GM12864 (cell line): ENCODE results near the gene AARS2.

Experiments
- DNase-seq: peaks from one replicate; pipeline ENCODE4 v3.0.0-alpha.2; 2011; ENCODE audit warnings: low read depth
- H3K4me3 ChIP-seq: 2 replicates; pipeline ENCODE4 v1.5.1; 2011; ENCODE audit warnings: mild to moderate bottlenecking, low read depth, low read length, control low read depth
- TF ChIP-seq, protein P1 (sequence below): IDR thresholded peaks from 2 replicates; pipeline ENCODE4 v1.5.1; 2011; ENCODE audit warnings: low read depth, mild to moderate bottlenecking, moderate library complexity, low read length, control low read depth, inconsistent platforms; ENCODE audit errors: missing control alignments

Gene AARS2

DNA sequence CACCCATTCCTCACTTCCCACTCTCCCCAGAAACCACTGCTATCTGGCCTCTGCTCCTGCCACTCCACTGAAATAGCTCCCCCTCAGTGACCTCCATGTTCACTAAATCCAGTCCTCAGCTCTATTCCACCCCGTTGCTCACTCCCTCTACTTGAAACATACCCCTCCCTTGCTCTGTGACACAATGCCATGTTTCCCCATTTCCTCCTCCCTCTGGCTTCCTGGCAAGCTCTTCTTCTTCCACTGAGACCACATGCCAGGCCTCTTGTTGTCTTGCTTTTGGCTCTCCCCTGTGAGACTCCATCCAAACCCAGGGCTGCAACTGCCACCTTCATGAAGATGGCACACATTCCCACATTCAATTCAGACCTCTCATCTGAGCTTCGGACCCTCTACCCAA lies 29.0 kb downstream of the AARS2 start:
- DNase-seq = no peak
- TF ChIP-seq, protein P1, sequence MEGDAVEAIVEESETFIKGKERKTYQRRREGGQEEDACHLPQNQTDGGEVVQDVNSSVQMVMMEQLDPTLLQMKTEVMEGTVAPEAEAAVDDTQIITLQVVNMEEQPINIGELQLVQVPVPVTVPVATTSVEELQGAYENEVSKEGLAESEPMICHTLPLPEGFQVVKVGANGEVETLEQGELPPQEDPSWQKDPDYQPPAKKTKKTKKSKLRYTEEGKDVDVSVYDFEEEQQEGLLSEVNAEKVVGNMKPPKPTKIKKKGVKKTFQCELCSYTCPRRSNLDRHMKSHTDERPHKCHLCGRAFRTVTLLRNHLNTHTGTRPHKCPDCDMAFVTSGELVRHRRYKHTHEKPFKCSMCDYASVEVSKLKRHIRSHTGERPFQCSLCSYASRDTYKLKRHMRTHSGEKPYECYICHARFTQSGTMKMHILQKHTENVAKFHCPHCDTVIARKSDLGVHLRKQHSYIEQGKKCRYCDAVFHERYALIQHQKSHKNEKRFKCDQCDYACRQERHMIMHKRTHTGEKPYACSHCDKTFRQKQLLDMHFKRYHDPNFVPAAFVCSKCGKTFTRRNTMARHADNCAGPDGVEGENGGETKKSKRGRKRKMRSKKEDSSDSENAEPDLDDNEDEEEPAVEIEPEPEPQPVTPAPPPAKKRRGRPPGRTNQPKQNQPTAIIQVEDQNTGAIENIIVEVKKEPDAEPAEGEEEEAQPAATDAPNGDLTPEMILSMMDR = no peak
- no peak overlapping the region for H3K4me3 ChIP-seq

DNA sequence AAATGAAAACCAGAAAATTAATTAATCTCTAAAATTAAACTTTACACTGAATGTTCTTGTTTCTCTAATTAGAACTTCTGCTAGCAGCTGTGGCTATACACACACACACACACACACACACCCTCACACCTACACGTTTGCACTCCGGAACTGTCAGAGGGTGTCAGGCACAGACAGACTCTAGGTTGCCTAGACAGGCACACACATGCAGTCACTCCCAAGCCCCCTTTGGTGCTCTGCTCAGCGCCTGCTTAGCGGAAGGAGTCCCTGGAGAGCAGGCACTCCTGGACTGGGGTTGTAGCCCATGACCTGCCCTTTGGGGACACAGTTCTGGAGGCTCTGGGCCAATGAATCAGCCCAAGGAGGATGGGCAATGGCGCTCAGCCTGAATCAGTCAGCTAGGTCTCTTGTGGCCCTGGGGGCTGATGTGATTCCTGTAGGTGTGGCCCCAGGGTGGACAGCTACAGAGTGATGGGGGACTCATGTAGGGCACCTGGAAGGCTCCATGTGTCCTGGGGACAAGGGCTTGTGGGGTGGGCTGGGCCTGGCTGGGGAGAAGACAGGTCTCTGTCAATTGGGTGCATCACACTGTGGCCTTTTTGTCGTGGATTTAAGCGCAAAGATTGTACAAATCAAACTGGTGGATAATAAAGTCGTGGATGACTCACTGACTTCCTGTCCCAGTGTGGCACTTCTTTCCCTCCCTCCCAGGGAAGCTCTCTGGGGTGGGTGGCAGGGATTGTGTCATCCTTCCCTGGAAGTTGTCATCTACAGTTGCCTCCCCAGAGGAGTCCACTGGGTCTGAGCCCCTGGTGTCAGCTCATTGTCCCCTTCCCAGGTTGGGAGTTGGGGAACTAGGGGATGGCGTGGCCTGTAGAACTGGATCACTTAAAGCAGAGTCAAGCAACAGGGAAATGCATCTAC lies 34.1 kb downstream of the AARS2 start:
- TF ChIP-seq, protein P1 = no peak
- no peak overlapping the region for H3K4me3 ChIP-seq
- DNase-seq = no peak

DNA sequence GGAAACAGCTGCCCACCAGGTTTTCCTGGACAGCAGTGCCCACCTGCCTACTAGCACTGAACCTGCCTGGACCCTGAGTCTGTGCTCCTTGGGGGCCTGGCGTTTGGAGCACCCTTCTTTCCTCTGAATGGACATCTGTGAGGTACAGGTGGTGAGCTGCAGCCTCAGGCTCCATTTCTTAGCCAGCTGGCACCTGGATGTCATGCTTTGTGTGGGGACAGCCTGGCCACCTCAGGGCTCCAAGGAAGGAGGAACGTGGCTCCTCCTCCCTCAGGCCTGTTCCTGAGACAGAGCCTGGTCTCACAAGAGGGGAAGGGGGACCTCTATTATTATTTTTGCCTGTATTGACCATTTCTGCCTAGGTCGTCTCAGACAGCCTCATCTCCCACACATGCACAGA lies 34.8 kb downstream of the AARS2 start:
- TF ChIP-seq, protein P1 = no peak

DNA sequence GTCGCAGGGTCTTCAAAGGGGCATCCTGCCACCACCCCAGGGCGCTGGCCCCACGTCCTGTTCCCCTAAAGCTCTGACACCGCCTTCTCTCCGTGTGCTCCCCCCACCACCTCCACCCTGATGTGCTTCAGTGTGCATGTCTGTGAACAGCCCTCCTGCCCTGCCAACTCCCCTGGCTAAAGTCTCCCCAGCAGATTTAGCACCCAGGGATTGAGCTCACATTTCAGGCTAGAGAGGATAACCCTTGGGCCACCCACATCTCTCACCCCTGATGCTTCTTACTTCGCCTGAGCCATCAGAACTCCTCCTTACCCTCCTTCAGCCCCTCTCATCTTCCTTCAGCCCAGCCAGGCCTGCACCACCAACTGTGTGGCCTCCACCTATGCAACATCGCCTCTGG lies 35.4 kb downstream of the AARS2 start:
- no peak for DNase-seq
- TF ChIP-seq, protein P1 = no peak

More for the DNA sequence above, 34.8 kb downstream of the AARS2 start:
- no peak overlapping the region for H3K4me3 ChIP-seq
- DNase-seq = no peak

DNA sequence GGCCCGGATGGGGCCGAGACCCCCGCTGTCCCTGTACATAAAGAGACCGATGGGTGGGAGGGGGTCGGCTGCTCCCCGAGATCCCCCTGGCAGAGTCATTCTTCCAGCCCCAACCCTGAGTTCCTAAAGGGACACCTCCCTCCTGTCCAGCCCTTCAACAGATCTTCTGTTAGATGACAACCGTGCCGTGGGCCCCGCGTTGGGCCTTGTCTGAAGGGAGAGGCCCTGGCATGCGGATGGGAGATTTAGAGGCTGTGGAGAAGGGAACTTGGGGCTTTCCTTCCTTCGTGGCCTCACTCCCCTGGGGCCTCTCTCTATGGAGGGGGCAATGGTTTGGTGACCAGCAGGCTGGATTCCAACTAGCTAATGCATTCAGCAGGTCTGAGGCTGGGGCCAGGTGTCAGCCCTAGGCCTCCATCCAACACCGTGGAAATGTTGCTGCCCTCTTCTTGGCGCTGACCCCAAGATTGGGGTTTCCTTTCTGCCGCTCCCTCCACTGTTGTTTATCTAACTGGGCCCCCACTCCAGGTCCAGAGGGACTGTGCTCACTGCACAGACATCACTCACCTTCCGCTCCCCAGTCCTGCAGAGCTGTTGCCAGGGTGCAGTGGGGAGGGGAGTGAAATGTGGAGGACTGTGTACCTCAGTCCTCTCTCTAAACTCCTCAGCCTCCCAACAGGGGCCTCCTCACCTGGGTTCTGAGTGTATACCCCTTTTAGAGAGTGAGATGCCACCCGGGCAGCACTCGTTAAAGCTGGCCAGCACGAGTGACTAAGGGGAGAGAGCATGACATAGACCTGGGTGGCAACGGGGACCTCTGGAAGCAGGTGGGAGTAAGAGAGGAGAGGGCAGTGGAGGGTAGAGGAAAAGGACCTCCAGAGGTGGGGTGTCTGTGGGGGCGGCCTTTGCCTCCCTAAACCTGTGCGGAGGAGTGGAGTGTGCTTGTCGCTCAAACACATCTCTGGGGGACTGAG lies 36.2 kb downstream of the AARS2 start:
- no peak for DNase-seq
- TF ChIP-seq, protein P1 = no peak
- no peak overlapping the region for H3K4me3 ChIP-seq

More for the DNA sequence above, 35.4 kb downstream of the AARS2 start:
- no peak overlapping the region for H3K4me3 ChIP-seq

DNA sequence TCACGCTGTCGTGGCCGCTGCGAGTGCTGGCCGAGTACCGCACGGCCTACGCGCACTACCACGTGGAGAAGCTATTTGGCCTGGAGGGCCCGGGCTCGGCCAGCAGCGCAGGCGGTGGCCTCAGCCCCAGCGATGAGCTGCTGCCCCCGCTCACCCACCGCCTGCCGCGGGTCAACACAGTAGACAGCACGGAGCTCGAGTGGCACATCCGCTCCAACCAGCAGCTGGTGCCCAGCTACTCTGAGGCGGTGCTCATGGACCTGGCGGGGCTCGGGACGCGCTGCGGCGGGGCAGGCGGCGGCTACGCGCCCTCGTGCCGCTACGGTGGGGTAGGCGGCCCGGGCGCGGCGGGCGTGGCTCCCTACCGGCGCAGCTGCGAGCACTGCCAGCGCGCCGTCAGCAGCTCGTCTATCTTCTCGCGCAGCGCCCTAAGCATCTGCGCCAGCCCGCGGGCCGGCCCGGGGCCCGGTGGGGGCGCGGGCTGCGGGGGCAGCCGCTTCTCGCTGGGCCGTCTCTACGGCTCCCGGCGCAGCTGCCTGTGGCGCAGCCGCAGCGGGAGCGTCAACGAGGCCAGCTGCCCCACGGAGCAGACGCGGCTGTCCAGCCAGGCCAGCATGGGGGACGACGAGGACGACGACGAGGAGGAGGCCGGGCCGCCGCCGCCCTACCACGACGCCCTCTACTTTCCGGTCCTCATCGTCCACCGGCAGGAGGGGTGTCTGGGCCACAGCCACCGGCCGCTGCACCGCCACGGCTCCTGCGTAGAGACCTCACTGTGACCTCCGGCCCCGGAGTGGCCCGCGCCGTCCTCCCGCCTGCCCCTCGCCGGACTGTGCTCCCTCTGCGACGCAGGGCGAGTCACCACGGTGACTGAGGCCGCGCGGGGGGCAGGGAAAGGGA lies 37.1 kb downstream of the AARS2 start:
- TF ChIP-seq, protein P1 = no peak
- H3K4me3 ChIP-seq = no peak overlapping the region
- no peak for DNase-seq
